Right lobe of liver (tissue), 6 donors: ENCODE measurements around the gene GNPTG. TPM values are rescaled to one million over a fixed set of nuclear protein-coding genes. Genes with fewer than 3 reads are reported as not detected.

Experiments
- ATAC-seq, 4 donors: fragments of 200-7000 bp; cut with Tn5 transposase; one replicate each; pipeline ENCODE4 v1.9.1; 2020; ENCODE audit warnings: mild to moderate bottlenecking in 4 of 4, moderate library complexity in 4 of 4
- DNase-seq, 3 donors: peaks; one replicate each; pipeline ENCODE4 v3.0.0-alpha.2; 2020
- H3K27ac ChIP-seq, 3 donors: fragments of 200-600 bp; one replicate each; pipeline ENCODE4 v1.8.0; 2022
- H3K27me3 ChIP-seq, 2 donors: fragments of 200-600 bp; one replicate each; pipeline ENCODE4 v1.8.0; 2022
- H3K36me3 ChIP-seq, 4 donors: fragments of 200-600 bp; sonication (generic) in 1 of 4; one replicate each; pipeline versions ENCODE4 v1.5.1 to v1.8.0; 2017 to 2022; ENCODE audit warnings: control low read depth in 1 of 4
- H3K4me1 ChIP-seq, 4 donors: fragments of 200-600 bp; sonication (generic) in 1 of 4; one replicate each; pipeline versions ENCODE4 v1.5.1 to v1.8.0; 2017 to 2022; ENCODE audit warnings: control low read depth in 1 of 4
- H3K4me3 ChIP-seq, 3 donors: fragments of 200-600 bp; one replicate each; pipeline ENCODE4 v1.8.0; 2022
- H3K9me3 ChIP-seq, 4 donors: fragments of 200-600 bp; sonication (generic) in 1 of 4; one replicate each; pipeline versions ENCODE4 v1.5.1 to v1.8.0; 2017 to 2022; ENCODE audit warnings: control low read depth in 1 of 4
- CTCF ChIP-seq, 4 donors: fragments of 200-600 bp in 3 of 4; fragments of 450-650 bp in 1 of 4; IDR thresholded peaks; one replicate each; pipeline versions ENCODE4 v1.5.1 to v1.8.0; 2016 to 2022; ENCODE audit warnings: antibody characterized with exemption in 4 of 4, mild to moderate bottlenecking in 2 of 4
- POLR2A ChIP-seq: fragments of 450-650 bp; IDR thresholded peaks from one replicate; pipeline ENCODE4 v1.6.1; 2017; ENCODE audit warnings: antibody characterized with exemption, mild to moderate bottlenecking
- WGBS: methylation state at CpG from one replicate; pipeline ENCODE4 v1.1.6; 2018; ENCODE audit warnings: low coverage, low lambda C conversion rate; ENCODE audit not compliant: insufficient coverage; ENCODE audit errors: missing lambda C conversion rate; 5-methylcytosine and 5-hydroxymethylcytosine counted together
- intact Hi-C, 2 donors: fragments of 100-400 bp; cut with DNase I; formaldehyde crosslinking; loops; one replicate each; pipeline versions ENCODE4 v1.11.2 to v1.14.1; 2022
- total RNA-seq, 6 experiments: library from RNA; depleted of rRNA in 2 of 6; stranded (reverse); fragments of >200 nt in 2 of 6; fragmentation: NEBNext Ultra II Directional in 3 of 6; extraction: Animal tissue kit (Norgen Biotek cat#: 25700) in 3 of 6; gene quantifications; one replicate each; pipeline versions ENCODE4 v1.1.0 to v1.2.4, GENCODE V29; 2016 to 2023
- donor health status: DM: no; HTN: yes; CAD: no.
- donor health status: DM: no; HTN: no; CAD: no.
- donor health status: DM: no; HTN: no; CAD: no.
- donor health status: DM: no; HTN: yes; CAD: no.
- donor health status: DM: no; HTN: yes; CAD: no.

Gene GNPTG
- total RNA-seq, 6 experiments from 2014 or later = 44.3 to 72.8 (median 63.0) TPM

DNA sequence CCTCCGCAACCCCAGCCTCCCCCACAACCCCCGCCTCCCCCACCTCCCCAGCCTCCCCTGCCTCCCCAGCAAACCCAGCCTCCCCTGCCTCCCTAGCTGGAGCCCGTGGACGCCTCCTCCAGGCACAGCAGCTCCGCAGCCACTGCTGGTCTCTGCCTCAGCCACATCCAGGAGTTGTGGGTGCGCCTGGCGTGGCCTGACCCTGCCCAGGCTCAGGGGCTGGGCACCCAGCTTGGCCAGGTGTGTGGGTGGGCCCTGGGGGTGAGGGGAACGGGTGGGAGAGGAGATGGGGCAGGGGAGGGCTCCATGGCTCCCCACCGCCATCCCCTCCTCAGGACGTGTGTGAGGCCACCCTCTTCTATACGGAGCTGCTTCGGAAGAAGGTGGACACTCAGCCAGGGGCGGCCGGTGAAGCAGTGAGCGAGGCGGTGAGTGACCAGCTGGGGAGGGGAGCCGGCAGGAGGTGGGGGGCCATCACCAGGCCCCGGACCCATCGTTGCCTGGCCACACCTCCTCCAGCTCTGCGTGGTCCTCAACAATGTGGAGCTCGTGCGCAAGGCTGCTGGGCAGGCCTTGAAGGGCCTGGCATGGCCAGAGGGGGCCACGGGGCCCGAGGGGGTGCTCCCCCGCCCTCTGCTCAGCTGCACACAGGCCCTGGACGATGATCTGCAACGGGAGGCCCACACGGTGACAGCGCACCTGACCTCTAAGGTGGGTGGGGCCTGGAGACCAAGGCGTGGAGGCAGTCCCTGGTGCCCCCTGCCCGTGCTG lies 5.9 kb upstream of the GNPTG start:
- WGBS = 91% methylated on average over 3 of the region's 31 CpGs
- intact Hi-C loops = no loop called here
- no peak for DNase-seq
- ATAC-seq = no peak
- Histone ChIP-seq H3K27ac (no peak overlapping the region), H3K36me3 (no peaks in the 10 kb centered on the region), H3K4me1 (peaks cover 0 to 18% (median 9%) of the 10 kb centered on the region in 4 donors), H3K9me3 (no peaks in the 10 kb centered on the region), H3K27me3 (no peaks in the 10 kb centered on the region), H3K4me3 (no peak overlapping the region)
- TF ChIP-seq POLR2A (no peak), CTCF (IDR thresholded peaks at IDR 0.05) (no peak)

GRCh38 chr16:1346422-1347285 lies 5.1 kb upstream of the GNPTG start:
- no peak for ATAC-seq
- Histone ChIP-seq H3K9me3 (no peaks in the 10 kb centered on the region), H3K4me3 (no peak overlapping the region), H3K27me3 (no peaks in the 10 kb centered on the region), H3K27ac (no peak overlapping the region), H3K4me1 (peaks cover 0 to 22% (median 11%) of the 10 kb centered on the region in 4 donors), H3K36me3 (no peaks in the 10 kb centered on the region)
- intact Hi-C loops = no loop called here
- no peak for DNase-seq
- WGBS = 73% methylated on average over 10 of the region's 34 CpGs
- TF ChIP-seq POLR2A = no peak
- TF ChIP-seq CTCF (IDR thresholded peaks at IDR 0.05) = no peak

- H3K9me3 ChIP-seq = no peaks in the 10 kb centered on the region
- no peaks in the 10 kb centered on the region for H3K36me3 ChIP-seq
- TF ChIP-seq CTCF (IDR thresholded peaks at IDR 0.05) (no peak), POLR2A (no peak)
- ATAC-seq (no peak), DNase-seq (no peak)
- intact Hi-C loops = no loop called here
- peaks cover 0 to 25% (median 12%) of the 10 kb centered on the region in 4 donors for H3K4me1 ChIP-seq
- no CpG with 5 or more reads among the region's 31 CpGs for WGBS
- H3K27ac ChIP-seq = no peak overlapping the region
- H3K27me3 ChIP-seq = no peaks in the 10 kb centered on the region
- H3K4me3 ChIP-seq = no peak overlapping the region
Measured at GRCh38 chr16:1347286-1347855, 4.4 kb upstream of the GNPTG start.

DNA sequence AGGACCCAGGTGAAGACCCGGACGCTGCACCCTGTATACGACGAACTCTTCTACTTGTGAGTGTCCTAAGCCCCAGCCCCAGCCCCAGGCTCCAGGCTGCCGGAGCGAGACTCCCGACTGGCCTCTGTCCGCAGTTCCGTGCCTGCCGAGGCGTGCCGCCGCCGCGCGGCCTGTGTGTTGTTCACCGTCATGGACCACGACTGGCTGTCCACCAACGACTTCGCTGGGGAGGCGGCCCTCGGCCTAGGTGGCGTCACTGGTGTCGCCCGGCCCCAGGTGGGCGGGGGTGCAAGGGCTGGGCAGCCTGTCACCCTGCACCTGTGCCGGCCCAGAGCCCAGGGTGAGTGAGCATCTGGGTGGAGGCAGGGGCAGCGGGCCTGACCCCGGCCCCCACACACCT lies 3.8 kb upstream of the GNPTG start:
- no peak overlapping the region for H3K27ac ChIP-seq
- no peaks in the 10 kb centered on the region for H3K27me3 ChIP-seq
- intact Hi-C loops = no loop called here
- no peaks in the 10 kb centered on the region for H3K36me3 ChIP-seq
- H3K4me1 ChIP-seq = peaks cover 0 to 27% (median 13%) of the 10 kb centered on the region in 4 donors
- TF ChIP-seq CTCF (IDR thresholded peaks at IDR 0.05) = no peak
- TF ChIP-seq POLR2A = no peak
- ATAC-seq (no peak), DNase-seq (no peak)
- H3K4me3 ChIP-seq = no peak overlapping the region
- WGBS = no CpG with 5 or more reads among the region's 29 CpGs
- no peaks in the 10 kb centered on the region for H3K9me3 ChIP-seq
